ENCODE results near the gene ALB. TPM values are rescaled to one million over a fixed set of nuclear protein-coding genes. Genes with fewer than 3 reads are reported as not detected.
A peak's percentile ranks its signal among the peaks of the same experiment; 100 is the strongest.

The ALB gene
- total RNA-seq, 4 donors from 2014 or later, result 0.62 TPM; not detected in 3

GRCh38 chr4:73434311-73434710 is 30.2 kb downstream of the ALB start:
- H3K27me3 ChIP-seq, result no peaks in the 10 kb centered on the region
- H3K4me1 ChIP-seq, result no peaks in the 10 kb centered on the region
- no peak for DNase-seq
- intact Hi-C loops (cut with DNase I), result no loop called here
- 38 to 51% methylated on average over 3 of the region's 3 CpGs for WGBS, 2 donors
- H3K4me3 ChIP-seq, result no peak overlapping the region
- TF ChIP-seq POLR2A (IDR thresholded peaks at IDR 0.05) (no peak), CTCF (IDR thresholded peaks at IDR 0.05) (peak in 3 of 6 experiments; percentile 12 to 49 (median 13))
- no peak overlapping the region for H3K27ac ChIP-seq
- no peaks in the 10 kb centered on the region for H3K36me3 ChIP-seq
- H3K9me3 ChIP-seq, result no peaks in the 10 kb centered on the region

- Histone ChIP-seq H3K27me3 (no peaks in the 10 kb centered on the region), H3K36me3 (no peaks in the 10 kb centered on the region), H3K9me3 (no peaks in the 10 kb centered on the region), H3K27ac (no peak within 1 kb of the TSS), H3K4me3 (no peak within 1 kb of the TSS), H3K4me1 (no peaks in the 10 kb centered on the region)
- 77 to 84% methylated on average over 1 of the region's 1 CpG for WGBS, 2 donors
- TF ChIP-seq CTCF (IDR thresholded peaks at IDR 0.05), result no peak
- TF ChIP-seq POLR2A (IDR thresholded peaks at IDR 0.05), result no peak
- DNase-seq, result no peak
- intact Hi-C loops (cut with DNase I), result no loop called here
Measured at GRCh38 chr4:73435984-73436383, 31.9 kb downstream of the ALB start, which contains the start of gene AFP. Gene AFP, plus strand, starts transcription at chr4:73436221. Its CDS starts 42 bp downstream, at chr4:73436263.

GRCh38 chr4:73436674-73437557 is 32.8 kb downstream of the ALB start:
- TF ChIP-seq POLR2A (IDR thresholded peaks at IDR 0.05), result no peak
- no peak for TF ChIP-seq CTCF (IDR thresholded peaks at IDR 0.05)
- H3K27ac ChIP-seq, result no peak overlapping the region
- H3K4me3 ChIP-seq, result no peak overlapping the region
- no peaks in the 10 kb centered on the region for H3K36me3 ChIP-seq
- WGBS, 2 donors, result 65 to 76% methylated on average over 3 of the region's 3 CpGs
- H3K9me3 ChIP-seq, result no peaks in the 10 kb centered on the region
- no peak for DNase-seq
- H3K27me3 ChIP-seq, result no peaks in the 10 kb centered on the region
- no peaks in the 10 kb centered on the region for H3K4me1 ChIP-seq
- intact Hi-C loops (cut with DNase I), result no loop called here

- H3K4me3 ChIP-seq, result no peak overlapping the region
- TF ChIP-seq POLR2A (IDR thresholded peaks at IDR 0.05) (no peak), CTCF (IDR thresholded peaks at IDR 0.05) (no peak)
- H3K27me3 ChIP-seq, result no peaks in the 10 kb centered on the region
- no peak overlapping the region for H3K27ac ChIP-seq
- DNase-seq, result no peak
- intact Hi-C loops (cut with DNase I), result no loop called here
- no peaks in the 10 kb centered on the region for H3K4me1 ChIP-seq
- H3K9me3 ChIP-seq, result no peaks in the 10 kb centered on the region
- no peaks in the 10 kb centered on the region for H3K36me3 ChIP-seq
Measured at GRCh38 chr4:73437558-73437956, 33.5 kb downstream of the ALB start.

- Histone ChIP-seq H3K4me1 (no peaks in the 10 kb centered on the region), H3K36me3 (no peaks in the 10 kb centered on the region), H3K4me3 (no peak overlapping the region), H3K27me3 (no peaks in the 10 kb centered on the region), H3K27ac (no peak overlapping the region), H3K9me3 (no peaks in the 10 kb centered on the region)
- intact Hi-C loops (cut with DNase I), result no loop called here
- TF ChIP-seq CTCF (IDR thresholded peaks at IDR 0.05), result no peak
- DNase-seq, result no peak
- 72 to 78% methylated on average over 1 of the region's 1 CpG for WGBS, 2 donors
Measured at GRCh38 chr4:73438048-73438447, 34.0 kb downstream of the ALB start.

Data from esophagus squamous epithelium (tissue), 5 donors.